ENCODE data around the gene ZNF879.

Gene ZNF879

GRCh38 chr5:178993955-178994579 lies 29.5 kb upstream of the ZNF879 start:
- DNase-seq (ENCODE audit: low read depth in 2 of 2), result no peak
- no peak for TF ChIP-seq CTCF (IDR thresholded peaks at IDR 0.05; ENCODE audit: low read depth, low read length)
- H3K4me3 ChIP-seq (replicated peaks in 1 of 2; ENCODE audit: low read depth in 2 of 2, low read length in 2 of 2), result no peak overlapping the region

- TF ChIP-seq CTCF (IDR thresholded peaks at IDR 0.05; ENCODE audit: low read depth, low read length), result no peak
- peak in 1 of 2 donors; percentile 22 for DNase-seq (ENCODE audit: low read depth in 2 of 2)
- no peak within 1 kb of the TSS for H3K4me3 ChIP-seq (replicated peaks in 1 of 2; ENCODE audit: low read depth in 2 of 2, low read length in 2 of 2)
Measured at GRCh38 chr5:178994580-178995340, 28.8 kb upstream of the ZNF879 start, which contains the start of gene GRM6. GRM6 (minus strand) TSS chr5:178995320; CDS start chr5:178994944, 376 bp downstream.

- no peak for TF ChIP-seq CTCF (IDR thresholded peaks at IDR 0.05; ENCODE audit: low read depth, low read length)
- no peak overlapping the region for H3K4me3 ChIP-seq (replicated peaks in 1 of 2; ENCODE audit: low read depth in 2 of 2, low read length in 2 of 2)
- DNase-seq (ENCODE audit: low read depth in 2 of 2), result peak in 1 of 2 donors; percentile 25
Measured at GRCh38 chr5:178995341-178995690, 28.3 kb upstream of the ZNF879 start.

GRCh38 chr5:178996156-178996555 lies 27.4 kb upstream of the ZNF879 start:
- TF ChIP-seq CTCF (IDR thresholded peaks at IDR 0.05; ENCODE audit: low read depth, low read length), result no peak

GRCh38 chr5:178997191-178997590 lies 26.4 kb upstream of the ZNF879 start:
- no peak for TF ChIP-seq CTCF (IDR thresholded peaks at IDR 0.05; ENCODE audit: low read depth, low read length)
- no peak overlapping the region for H3K4me3 ChIP-seq (replicated peaks in 1 of 2; ENCODE audit: low read depth in 2 of 2, low read length in 2 of 2)
- DNase-seq (ENCODE audit: low read depth in 2 of 2), result no peak

More at GRCh38 chr5:178996156-178996555, 27.4 kb upstream of the ZNF879 start:
- DNase-seq (ENCODE audit: low read depth in 2 of 2), result no peak
- no peak overlapping the region for H3K4me3 ChIP-seq (replicated peaks in 1 of 2; ENCODE audit: low read depth in 2 of 2, low read length in 2 of 2)

- TF ChIP-seq CTCF (IDR thresholded peaks at IDR 0.05; ENCODE audit: low read depth, low read length), result no peak
- DNase-seq (ENCODE audit: low read depth in 2 of 2), result no peak
- H3K4me3 ChIP-seq (replicated peaks in 1 of 2; ENCODE audit: low read depth in 2 of 2, low read length in 2 of 2), result no peak overlapping the region
Measured at GRCh38 chr5:178998441-178998840, 25.2 kb upstream of the ZNF879 start.
